NB4 (cell line): ENCODE results near the gene LAMA3.

Source experiments
- DNase-seq: peaks from one replicate; pipeline ENCODE4 v3.0.0; 2010; ENCODE audit warnings: low read depth
- H3K4me3 ChIP-seq: one replicate; pipeline ENCODE4 v1.5.1; 2011; ENCODE audit warnings: mild to moderate bottlenecking, low read depth, low read length, moderate library complexity
- CTCF ChIP-seq: IDR thresholded peaks from one replicate; pipeline ENCODE4 v1.5.1; 2012; ENCODE audit warnings: low read depth, low read length
- MAX ChIP-seq: IDR thresholded peaks from 2 replicates; pipeline ENCODE4 v1.6.1; 2011; ENCODE audit warnings: low read depth, low read length
- MYC ChIP-seq: IDR thresholded peaks from 2 replicates; pipeline ENCODE4 v1.6.1; 2011; ENCODE audit warnings: low read depth, low read length
- POLR2A ChIP-seq: IDR thresholded peaks from 2 replicates; pipeline ENCODE4 v1.6.1; 2011; ENCODE audit warnings: mild to moderate bottlenecking; ENCODE audit not compliant: insufficient read length; ENCODE audit errors: extremely low read depth

The LAMA3 gene

GRCh38 chr18:23966909-23967308 lies 277.7 kb downstream of the LAMA3 start:
- DNase-seq, result no peak
- TF ChIP-seq MYC (no peak), CTCF (no peak), MAX (no peak), POLR2A (no peak)

GRCh38 chr18:23967321-23968089 lies 278.3 kb downstream of the LAMA3 start:
- DNase-seq, result peak; percentile 89
- no peak overlapping the region for H3K4me3 ChIP-seq
- TF ChIP-seq POLR2A (no peak), MAX (peak; percentile 10; the same call in 1 of the 2 replicates), CTCF (no peak)

More at GRCh38 chr18:23966909-23967308, 277.7 kb downstream of the LAMA3 start:
- H3K4me3 ChIP-seq, result no peak overlapping the region

- no peak overlapping the region for H3K4me3 ChIP-seq
- DNase-seq, result no peak
- TF ChIP-seq MAX (peak; percentile 44), CTCF (no peak)
These were observed 279.7 kb downstream of the LAMA3 start for GRCh38 chr18:23968638-23969604.

GRCh38 chr18:23969664-23970063 lies 280.4 kb downstream of the LAMA3 start:
- DNase-seq, result no peak
- H3K4me3 ChIP-seq, result no peak overlapping the region
- TF ChIP-seq MAX (no peak), CTCF (no peak), POLR2A (no peak), MYC (no peak)

GRCh38 chr18:23970161-23971096 lies 281.2 kb downstream of the LAMA3 start:
- DNase-seq, result no peak
- TF ChIP-seq POLR2A (no peak), MAX (no peak), CTCF (no peak), MYC (no peak)
- no peak overlapping the region for H3K4me3 ChIP-seq
